Hematopoietic multipotent progenitor cell treated with erythropoietin and hydrocortisone succinate and interleukin-3 and kit ligand, for 6 days (in vitro differentiated cells): Measurements from ENCODE around the gene ARMCX5.

Source experiments
- DNase-seq: peaks from one replicate; pipeline ENCODE4 v3.0.0-alpha.2; 2015

Gene ARMCX5

GRCh38 chrX:102599084-102599950, at the start of gene ARMCX5:
Gene ARMCX5, plus strand, starts transcription at chrX:102599515. Its CDS starts 2,627 bp downstream, at chrX:102602142.
- peak; percentile 91 for DNase-seq

GRCh38 chrX:102558607-102559006, 40.7 kb upstream of the ARMCX5 start:
- DNase-seq = no peak

GRCh38 chrX:102560423-102561068, 38.8 kb upstream of the ARMCX5 start:
- no peak for DNase-seq

GRCh38 chrX:102580891-102581290, 18.4 kb upstream of the ARMCX5 start:
- DNase-seq = peak; percentile 75

- DNase-seq = peak; percentile 4
Observed at GRCh38 chrX:102593367-102593766, 5.9 kb upstream of the ARMCX5 start.

- peak; percentile 16 for DNase-seq
Observed at GRCh38 chrX:102599951-102600579, 750 bp downstream of the ARMCX5 start.

GRCh38 chrX:102604327-102604726, 5.0 kb downstream of the ARMCX5 start:
- DNase-seq = no peak

GRCh38 chrX:102606115-102606514, 6.8 kb downstream of the ARMCX5 start:
- no peak for DNase-seq

- no peak for DNase-seq
Observed at GRCh38 chrX:102610905-102611304, 11.6 kb downstream of the ARMCX5 start.

- no peak for DNase-seq
Observed at GRCh38 chrX:102624105-102624504, 24.8 kb downstream of the ARMCX5 start.

- peak; percentile 7 for DNase-seq
Observed at GRCh38 chrX:102627640-102628039, 28.3 kb downstream of the ARMCX5 start.

- DNase-seq = no peak
Observed at GRCh38 chrX:102637561-102637960, 38.2 kb downstream of the ARMCX5 start.

GRCh38 chrX:102650903-102651241, 51.6 kb downstream of the ARMCX5 start:
- DNase-seq = no peak

GRCh38 chrX:102651242-102652011, 52.1 kb downstream of the ARMCX5 start, which contains the start of gene GPRASP1:
Gene GPRASP1, plus strand, starts transcription at chrX:102651483. Its CDS starts 2,431 bp downstream, at chrX:102653914.
- DNase-seq = peak; percentile 8

GRCh38 chrX:102652031-102652688, 52.8 kb downstream of the ARMCX5 start:
- peak; percentile 47 for DNase-seq
